Measurements from ENCODE around the gene FBRSL1. TPM values are rescaled to one million over a fixed set of nuclear protein-coding genes. Genes with fewer than 3 reads are reported as not detected.

The FBRSL1 gene
- total and polyA plus RNA-seq, 9 donors, result 6.9 to 72.9 (median 54.2) TPM

DNA sequence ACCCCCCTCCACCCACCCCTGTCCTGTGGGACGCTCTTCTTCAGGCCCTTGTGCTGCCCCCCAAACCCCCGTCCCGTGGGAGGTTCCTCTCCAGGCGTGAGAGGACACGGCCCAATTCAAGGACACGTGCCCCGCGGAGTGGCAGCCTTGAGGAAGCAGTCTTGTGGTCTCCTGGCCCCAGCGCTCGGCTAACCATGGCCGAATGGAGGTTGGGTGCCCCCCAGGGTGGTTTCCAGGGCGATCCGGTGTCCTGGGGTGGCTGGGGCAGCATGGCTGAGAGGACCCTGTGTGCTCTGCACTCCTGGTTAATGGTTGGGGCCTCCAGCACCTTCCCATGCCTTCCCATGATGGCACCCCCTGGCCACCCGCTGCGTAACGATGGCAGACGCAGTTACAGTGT lies 66.8 kb downstream of the FBRSL1 start:
- Histone ChIP-seq H3K4me3 (ENCODE audit: low read length) (no peak overlapping the region), H3K9me3 (replicated peaks; ENCODE audit: control insufficient read depth, low read depth, low read length) (no peaks in the 10 kb centered on the region), H3K36me3 (ENCODE audit: control insufficient read depth, insufficient read depth, low read length) (peaks cover 16% of the 10 kb centered on the region), H3K4me1 (ENCODE audit: control insufficient read depth, insufficient read depth, low read length) (peaks cover 22% of the 10 kb centered on the region), H3K27me3 (ENCODE audit: control insufficient read depth, insufficient read depth, low read length) (peaks cover 4% of the 10 kb centered on the region), H3K27ac (ENCODE audit: low read length) (no peak overlapping the region)
- DNase-seq, result no peak
- 89% methylated on average over 13 of the region's 17 CpGs for WGBS (ENCODE audit: insufficient coverage)

- no peak overlapping the region for H3K4me3 ChIP-seq (ENCODE audit: low read length)
- H3K27ac ChIP-seq (ENCODE audit: low read length), result no peak overlapping the region
- peaks cover 24% of the 10 kb centered on the region for H3K4me1 ChIP-seq (ENCODE audit: control insufficient read depth, insufficient read depth, low read length)
- DNase-seq, result no peak
- WGBS (ENCODE audit: insufficient coverage), result 79% methylated on average over 17 of the region's 19 CpGs
- peaks cover 4% of the 10 kb centered on the region for H3K27me3 ChIP-seq (ENCODE audit: control insufficient read depth, insufficient read depth, low read length)
- no peaks in the 10 kb centered on the region for H3K9me3 ChIP-seq (replicated peaks; ENCODE audit: control insufficient read depth, low read depth, low read length)
- H3K36me3 ChIP-seq (ENCODE audit: control insufficient read depth, insufficient read depth, low read length), result peaks cover 16% of the 10 kb centered on the region
Measured at GRCh38 chr12:132557291-132558015, 67.5 kb downstream of the FBRSL1 start.

DNA sequence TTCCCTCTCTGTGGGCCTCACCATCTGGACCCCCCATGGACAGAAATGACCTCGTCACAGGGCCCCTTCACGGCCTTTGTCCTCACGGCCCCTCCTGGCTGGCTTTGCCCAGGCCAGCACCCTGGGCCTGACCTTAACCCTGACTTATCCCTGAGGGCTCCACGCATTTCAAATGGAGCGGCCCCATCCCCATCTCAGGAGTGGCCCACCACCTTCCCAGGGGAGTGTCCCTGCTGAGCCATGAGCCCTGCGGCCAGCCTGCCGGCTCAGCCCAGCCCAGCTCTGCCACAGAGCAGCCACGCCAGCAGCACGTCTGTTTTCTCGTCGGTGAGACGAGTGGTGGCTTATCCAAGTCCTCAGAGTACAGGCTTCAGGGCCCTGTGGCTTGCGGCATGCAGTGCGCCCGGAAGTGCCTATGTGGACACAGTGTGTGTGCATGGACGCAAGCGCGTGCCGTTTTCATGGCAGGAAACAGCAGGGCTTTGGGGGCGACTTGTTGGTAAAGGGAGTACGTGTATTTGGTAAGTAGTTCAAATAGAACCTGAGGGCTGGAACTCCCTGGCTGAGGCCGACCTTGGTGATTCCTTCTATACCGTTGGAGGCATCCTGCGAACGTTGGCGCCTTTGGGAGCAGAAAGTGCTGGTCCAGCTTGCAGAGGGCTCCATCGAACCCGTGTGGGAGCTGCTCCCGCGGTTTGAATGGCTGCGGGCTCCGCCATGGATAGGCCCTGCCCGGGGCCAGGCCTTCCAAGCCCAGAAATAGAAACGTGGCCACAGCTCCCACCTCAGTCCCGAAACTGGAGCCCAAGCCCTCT lies 68.3 kb downstream of the FBRSL1 start:
- peaks cover 24% of the 10 kb centered on the region for H3K4me1 ChIP-seq (ENCODE audit: control insufficient read depth, insufficient read depth, low read length)
- H3K36me3 ChIP-seq (ENCODE audit: control insufficient read depth, insufficient read depth, low read length), result peaks cover 10% of the 10 kb centered on the region
- WGBS (ENCODE audit: insufficient coverage), result 77% methylated on average over 35 of the region's 35 CpGs
- H3K4me3 ChIP-seq (ENCODE audit: low read length), result no peak overlapping the region
- DNase-seq, result no peak
- no peaks in the 10 kb centered on the region for H3K9me3 ChIP-seq (replicated peaks; ENCODE audit: control insufficient read depth, low read depth, low read length)
- peaks cover 4% of the 10 kb centered on the region for H3K27me3 ChIP-seq (ENCODE audit: control insufficient read depth, insufficient read depth, low read length)
- no peak overlapping the region for H3K27ac ChIP-seq (ENCODE audit: low read length)

DNA sequence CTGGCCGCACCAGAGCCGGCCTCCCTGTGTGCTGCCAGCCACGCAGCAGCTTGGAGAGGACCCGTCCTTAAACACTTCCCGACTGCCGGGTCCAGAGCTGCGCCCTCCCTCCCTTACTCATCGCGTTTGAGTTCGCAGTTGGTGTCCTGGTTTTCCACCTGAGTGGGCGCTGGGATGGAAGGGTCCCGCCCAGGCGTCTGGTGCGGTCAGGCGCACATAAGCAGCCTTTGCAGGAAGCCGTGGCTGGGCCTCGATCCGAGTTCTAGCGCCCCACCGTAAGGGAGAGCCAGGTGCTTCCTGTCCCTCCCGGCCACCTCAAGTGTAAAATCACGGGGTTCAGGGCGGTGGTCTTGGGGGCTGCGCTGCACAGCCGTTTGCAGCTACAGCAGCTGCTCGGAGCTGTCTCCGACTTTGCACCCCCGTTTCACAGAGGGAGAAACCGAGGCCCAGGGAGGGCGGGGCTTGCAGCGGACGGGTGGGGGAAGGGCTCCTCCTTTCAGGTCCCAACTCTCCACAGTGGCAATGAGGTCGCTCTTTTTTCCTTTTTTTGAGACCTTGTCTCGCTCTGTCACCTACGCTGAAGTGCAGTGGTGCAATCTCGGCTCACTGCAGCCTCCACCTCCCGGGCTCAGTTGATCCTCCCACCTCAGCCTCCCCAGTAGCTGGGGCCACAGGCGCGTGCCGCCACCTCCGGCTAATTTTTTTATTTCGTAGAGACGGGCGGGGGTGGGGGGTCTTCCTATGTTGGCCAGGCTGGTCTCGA lies 69.1 kb downstream of the FBRSL1 start:
- Histone ChIP-seq H3K9me3 (replicated peaks; ENCODE audit: control insufficient read depth, low read depth, low read length) (no peaks in the 10 kb centered on the region), H3K27me3 (ENCODE audit: control insufficient read depth, insufficient read depth, low read length) (peaks cover 4% of the 10 kb centered on the region), H3K27ac (ENCODE audit: low read length) (no peak overlapping the region), H3K4me3 (ENCODE audit: low read length) (peak overlapping the region; percentile 50), H3K36me3 (ENCODE audit: control insufficient read depth, insufficient read depth, low read length) (peaks cover 2% of the 10 kb centered on the region), H3K4me1 (ENCODE audit: control insufficient read depth, insufficient read depth, low read length) (peaks cover 24% of the 10 kb centered on the region)
- no peak for DNase-seq
- 56% methylated on average over 43 of the region's 45 CpGs for WGBS (ENCODE audit: insufficient coverage)

DNA sequence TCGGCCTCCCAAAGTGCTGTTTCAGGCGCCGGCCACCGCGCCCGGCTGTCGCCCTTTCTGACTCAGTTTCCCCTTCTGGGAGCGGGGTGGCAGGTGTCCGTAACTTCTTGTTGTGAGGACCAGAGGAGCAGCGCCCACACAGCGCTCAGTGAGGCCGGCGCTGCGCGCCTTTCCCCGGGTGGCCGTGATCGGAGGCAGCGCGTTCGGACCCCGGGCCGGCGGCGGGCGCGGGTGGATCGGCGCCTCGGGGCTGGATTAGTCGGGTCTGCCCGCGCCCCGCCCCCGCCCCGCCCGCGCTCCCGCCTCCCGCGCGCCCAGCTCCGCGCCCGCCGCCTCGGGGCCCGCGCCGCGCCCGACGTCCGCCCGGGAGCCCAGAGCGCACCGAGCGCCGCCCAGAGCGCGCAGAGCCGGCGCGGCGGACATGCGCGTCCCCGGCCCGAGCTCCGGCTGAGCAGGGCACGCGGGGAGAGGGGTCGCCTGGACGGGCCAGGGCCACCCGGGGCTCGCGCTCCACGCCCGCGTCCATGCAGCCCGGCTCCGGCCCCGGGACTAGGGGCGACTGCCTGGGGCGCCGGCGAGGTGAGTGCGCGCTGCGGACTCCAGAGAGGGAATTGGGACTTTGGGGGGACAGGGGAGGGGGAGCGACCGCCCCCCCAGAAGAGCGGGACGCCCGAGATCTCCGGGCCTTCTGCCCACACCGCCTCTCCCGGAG lies 69.9 kb downstream of the FBRSL1 start:
- Histone ChIP-seq H3K27me3 (ENCODE audit: control insufficient read depth, insufficient read depth, low read length) (peaks cover 4% of the 10 kb centered on the region), H3K4me3 (ENCODE audit: low read length) (peak overlapping the region; percentile 59), H3K9me3 (replicated peaks; ENCODE audit: control insufficient read depth, low read depth, low read length) (no peaks in the 10 kb centered on the region), H3K4me1 (ENCODE audit: control insufficient read depth, insufficient read depth, low read length) (peaks cover 25% of the 10 kb centered on the region), H3K27ac (ENCODE audit: low read length) (no peak overlapping the region), H3K36me3 (ENCODE audit: control insufficient read depth, insufficient read depth, low read length) (no peaks in the 10 kb centered on the region)
- peak; percentile 78 for DNase-seq
- WGBS (ENCODE audit: insufficient coverage), result under 1% methylated on average over 98 of the region's 98 CpGs

DNA sequence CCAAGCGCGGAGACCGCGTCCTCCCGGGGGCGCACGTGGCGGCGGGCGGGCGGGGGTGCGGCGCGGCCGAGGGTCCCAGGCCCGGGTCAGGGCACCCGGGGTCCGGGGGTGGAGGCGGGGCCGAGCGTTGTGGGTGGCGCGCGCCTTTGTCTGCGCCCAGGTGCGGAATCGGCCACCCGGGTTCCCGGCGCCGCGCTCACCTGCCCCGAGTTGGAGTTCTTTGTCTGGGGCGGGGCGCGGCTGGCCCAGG lies 70.3 kb downstream of the FBRSL1 start:
- Histone ChIP-seq H3K4me1 (ENCODE audit: control insufficient read depth, insufficient read depth, low read length) (peaks cover 25% of the 10 kb centered on the region), H3K9me3 (replicated peaks; ENCODE audit: control insufficient read depth, low read depth, low read length) (no peaks in the 10 kb centered on the region), H3K27me3 (ENCODE audit: control insufficient read depth, insufficient read depth, low read length) (peaks cover 4% of the 10 kb centered on the region), H3K4me3 (ENCODE audit: low read length) (peak overlapping the region; percentile 59), H3K36me3 (ENCODE audit: control insufficient read depth, insufficient read depth, low read length) (peaks cover under 1% of the 10 kb centered on the region), H3K27ac (ENCODE audit: low read length) (no peak overlapping the region)
- no peak for DNase-seq
- under 1% methylated on average over 36 of the region's 36 CpGs for WGBS (ENCODE audit: insufficient coverage)

DNA sequence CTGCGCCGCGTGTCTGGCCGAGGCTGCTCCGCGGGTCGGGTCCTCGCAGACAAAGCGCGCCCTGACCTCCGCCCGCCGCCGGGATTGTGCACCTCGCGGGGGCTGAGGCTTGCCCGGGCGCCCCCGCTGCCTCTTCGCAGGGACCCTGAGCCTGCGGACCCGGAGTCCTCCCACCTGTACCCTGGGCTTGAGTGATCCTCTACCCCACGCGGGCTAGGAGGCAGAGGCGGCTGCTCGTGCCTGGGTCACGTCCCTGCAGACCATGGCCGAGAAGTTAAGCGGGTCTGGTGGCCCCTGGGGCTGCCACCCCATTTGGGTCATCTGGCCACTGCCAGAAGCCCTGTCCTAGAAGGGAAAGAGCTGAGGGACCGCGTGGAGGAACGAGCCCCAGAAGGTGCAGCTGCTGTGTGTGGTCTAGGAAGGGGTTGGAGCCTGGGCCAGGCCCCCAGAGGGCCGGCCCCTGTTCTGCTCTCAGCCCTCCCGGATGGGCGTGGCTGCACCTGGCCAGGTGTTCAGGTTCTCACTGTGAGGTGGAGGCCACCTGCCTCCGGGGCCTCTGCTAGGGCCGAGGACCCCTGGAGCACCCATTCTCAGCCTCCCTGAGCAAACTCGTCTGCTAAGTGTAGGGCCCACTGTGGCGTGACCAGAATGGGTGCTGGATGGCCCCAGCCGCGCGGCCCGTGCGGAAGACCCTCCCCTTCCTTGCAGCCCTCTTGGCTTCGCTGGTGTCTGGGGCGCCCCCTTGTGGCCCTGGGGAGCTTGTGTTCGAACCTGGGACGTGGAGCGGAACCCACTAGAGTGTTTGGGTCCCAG lies 70.9 kb downstream of the FBRSL1 start:
- peak overlapping the region; percentile 59 for H3K4me3 ChIP-seq (ENCODE audit: low read length)
- H3K36me3 ChIP-seq (ENCODE audit: control insufficient read depth, insufficient read depth, low read length), result peaks cover 4% of the 10 kb centered on the region
- WGBS (ENCODE audit: insufficient coverage), result under 1% methylated on average over 47 of the region's 49 CpGs
- H3K4me1 ChIP-seq (ENCODE audit: control insufficient read depth, insufficient read depth, low read length), result peaks cover 25% of the 10 kb centered on the region
- no peaks in the 10 kb centered on the region for H3K9me3 ChIP-seq (replicated peaks; ENCODE audit: control insufficient read depth, low read depth, low read length)
- H3K27me3 ChIP-seq (ENCODE audit: control insufficient read depth, insufficient read depth, low read length), result peaks cover 4% of the 10 kb centered on the region
- no peak overlapping the region for H3K27ac ChIP-seq (ENCODE audit: low read length)
- DNase-seq, result peak; percentile 73

All from muscle of leg (tissue), 11 donors.